PC-3 (cell line): ENCODE measurements around the gene MBNL3. TPM values are rescaled to one million over a fixed set of nuclear protein-coding genes. Genes with fewer than 3 reads are reported as not detected.

Experiments used
- ATAC-seq: fragments of 200-7000 bp; cut with Tn5 transposase; 2 replicates; pipeline ENCODE4 v1.9.1; 2020; ENCODE audit warnings: mild to moderate bottlenecking, moderate library complexity
- BruUV-seq: library from RNA; stranded (reverse); fragments of 400-500 nt; replicated peaks from 2 replicates; lab custom pipeline; 2021; lab: Mats Ljungman, UMichigan
- CTCF ChIA-PET: fragments of 300-600 bp; sonication (Branson Sonifier 250); formaldehyde crosslinking; loops from one replicate; lab custom pipeline; 2022; ENCODE audit warnings: antibody characterized with exemption; lab: Charles Lee
- POLR2A ChIA-PET: fragments of 300-600 bp; sonication (Branson Sonifier 250); formaldehyde crosslinking; loops from one replicate; lab custom pipeline; 2022; ENCODE audit warnings: antibody characterized with exemption; ENCODE audit not compliant: unreplicated experiment; lab: Charles Lee
- DNase-seq: peaks from one replicate; pipeline ENCODE4 v3.0.0-alpha.2; 2015
- H2AFZ ChIP-seq: fragments of 300-600 bp; sonication (generic); 2 replicates; pipeline ENCODE4 v1.6.0; 2016; ENCODE audit warnings: antibody characterized with exemption, low read length
- H3F3A ChIP-seq: fragments of 300-600 bp; sonication (generic); one replicate; pipeline ENCODE4 v1.6.0; 2017; ENCODE audit warnings: antibody characterized with exemption, low read length, control low read depth, mild to moderate bottlenecking; ENCODE audit not compliant: unreplicated experiment
- H3K27ac ChIP-seq: fragments of 300-600 bp; sonication (generic); 2 replicates; pipeline ENCODE4 v1.5.1; 2016; ENCODE audit warnings: mild to moderate bottlenecking, low read length
- H3K27me3 ChIP-seq: fragments of 300-600 bp; sonication (generic); 2 replicates; pipeline ENCODE4 v1.6.1; 2016; ENCODE audit warnings: low read length, mixed read lengths
- H3K36me3 ChIP-seq: fragments of 300-600 bp; sonication (generic); 2 replicates; pipeline ENCODE4 v1.6.1; 2016; ENCODE audit warnings: low read depth, mixed run types, low read length, mixed read lengths
- H3K4me1 ChIP-seq: fragments of 300-600 bp; sonication (generic); 2 replicates; pipeline ENCODE4 v1.5.1; 2016; ENCODE audit warnings: low read length; ENCODE audit not compliant: insufficient read depth
- H3K4me2 ChIP-seq: fragments of 300-600 bp; sonication (generic); 2 replicates; pipeline ENCODE4 v1.6.0; 2016; ENCODE audit warnings: low read length
- H3K4me3 ChIP-seq: fragments of 300-600 bp; sonication (generic); 2 replicates; pipeline ENCODE4 v1.5.1; 2016; ENCODE audit warnings: mild to moderate bottlenecking, low read length, mixed read lengths
- H3K79me2 ChIP-seq: fragments of 300-600 bp; sonication (generic); 2 replicates; pipeline ENCODE4 v1.6.1; 2017; ENCODE audit warnings: low read length, mixed read lengths
- H3K9ac ChIP-seq: fragments of 300-600 bp; sonication (generic); 2 replicates; pipeline ENCODE4 v1.6.0; 2016; ENCODE audit warnings: mild to moderate bottlenecking, low read length
- H3K9me2 ChIP-seq: fragments of 300-600 bp; sonication (generic); replicated peaks from 2 replicates; pipeline ENCODE4 v1.6.1; 2016; ENCODE audit warnings: mixed run types, low read length, mixed read lengths
- H3K9me3 ChIP-seq: fragments of 300-600 bp; sonication (generic); 2 replicates; pipeline ENCODE4 v1.6.1; 2016; ENCODE audit warnings: low read length, mixed read lengths
- H4K20me1 ChIP-seq: fragments of 300-600 bp; sonication (generic); 2 replicates; pipeline ENCODE4 v1.6.1; 2016; ENCODE audit warnings: low read length, mixed read lengths
- EZH2 ChIP-seq: fragments of 300-600 bp; sonication (generic); IDR thresholded peaks from one replicate; pipeline ENCODE4 v1.6.1; 2017; ENCODE audit warnings: antibody characterized with exemption, mild to moderate bottlenecking, low read length; ENCODE audit not compliant: unreplicated experiment
- EZH2phosphoT487 ChIP-seq: fragments of 300-600 bp; sonication (generic); IDR thresholded peaks from 2 replicates; pipeline ENCODE4 v1.6.1; 2018; ENCODE audit warnings: mild to moderate bottlenecking, antibody characterized with exemption, low read length, borderline replicate concordance
- intact Hi-C: fragments of 100-400 bp; cut with micrococcal nuclease; formaldehyde crosslinking; loops from 2 replicates; pipeline ENCODE4 v1.9.0; 2023
- total RNA-seq: library from RNA; depleted of rRNA; stranded (reverse); fragments of >200 nt; gene quantifications from 2 replicates; pipeline ENCODE4 v1.2.3, GENCODE V29; 2014
- TF ChIP-seq, protein P1 (sequence below): fragments of 300-600 bp; sonication (generic); conservative IDR thresholded peaks from 2 replicates; pipeline ENCODE4 v1.5.1; 2017; ENCODE audit warnings: antibody characterized with exemption, low read depth, mild to moderate bottlenecking, low read length

Gene MBNL3
- total RNA-seq, 1 experiment from 2014 or later: 4.4 TPM

GRCh38 chrX:132415012-132415411 lies 73.8 kb downstream of the MBNL3 start:
- H3K4me2 ChIP-seq: no peak overlapping the region
- H4K20me1 ChIP-seq: no peaks in the 10 kb centered on the region
- TF ChIP-seq EZH2: no peak
- TF ChIP-seq, protein P1, sequence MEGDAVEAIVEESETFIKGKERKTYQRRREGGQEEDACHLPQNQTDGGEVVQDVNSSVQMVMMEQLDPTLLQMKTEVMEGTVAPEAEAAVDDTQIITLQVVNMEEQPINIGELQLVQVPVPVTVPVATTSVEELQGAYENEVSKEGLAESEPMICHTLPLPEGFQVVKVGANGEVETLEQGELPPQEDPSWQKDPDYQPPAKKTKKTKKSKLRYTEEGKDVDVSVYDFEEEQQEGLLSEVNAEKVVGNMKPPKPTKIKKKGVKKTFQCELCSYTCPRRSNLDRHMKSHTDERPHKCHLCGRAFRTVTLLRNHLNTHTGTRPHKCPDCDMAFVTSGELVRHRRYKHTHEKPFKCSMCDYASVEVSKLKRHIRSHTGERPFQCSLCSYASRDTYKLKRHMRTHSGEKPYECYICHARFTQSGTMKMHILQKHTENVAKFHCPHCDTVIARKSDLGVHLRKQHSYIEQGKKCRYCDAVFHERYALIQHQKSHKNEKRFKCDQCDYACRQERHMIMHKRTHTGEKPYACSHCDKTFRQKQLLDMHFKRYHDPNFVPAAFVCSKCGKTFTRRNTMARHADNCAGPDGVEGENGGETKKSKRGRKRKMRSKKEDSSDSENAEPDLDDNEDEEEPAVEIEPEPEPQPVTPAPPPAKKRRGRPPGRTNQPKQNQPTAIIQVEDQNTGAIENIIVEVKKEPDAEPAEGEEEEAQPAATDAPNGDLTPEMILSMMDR: no peak
- TF ChIP-seq EZH2phosphoT487: no peak
- H3K79me2 ChIP-seq: no peaks in the 10 kb centered on the region
- intact Hi-C loops: no loop called here
- no peak overlapping the region for H3K4me3 ChIP-seq
- DNase-seq (no peak), ATAC-seq (no peak)
- no peaks in the 10 kb centered on the region for H3F3A ChIP-seq
- H3K4me1 ChIP-seq: no peaks in the 10 kb centered on the region
- BruUV-seq: no TSS peak
- H2AFZ ChIP-seq: no peak overlapping the region
- H3K27ac ChIP-seq: no peak overlapping the region
- H3K9ac ChIP-seq: no peak overlapping the region
- H3K9me3 ChIP-seq: no peaks in the 10 kb centered on the region
- H3K27me3 ChIP-seq: no peaks in the 10 kb centered on the region
- CTCF ChIA-PET: no interaction called here
- H3K9me2 ChIP-seq: no peaks in the 10 kb centered on the region
- H3K36me3 ChIP-seq: no peaks in the 10 kb centered on the region
- POLR2A ChIA-PET: no interaction called here

DNA sequence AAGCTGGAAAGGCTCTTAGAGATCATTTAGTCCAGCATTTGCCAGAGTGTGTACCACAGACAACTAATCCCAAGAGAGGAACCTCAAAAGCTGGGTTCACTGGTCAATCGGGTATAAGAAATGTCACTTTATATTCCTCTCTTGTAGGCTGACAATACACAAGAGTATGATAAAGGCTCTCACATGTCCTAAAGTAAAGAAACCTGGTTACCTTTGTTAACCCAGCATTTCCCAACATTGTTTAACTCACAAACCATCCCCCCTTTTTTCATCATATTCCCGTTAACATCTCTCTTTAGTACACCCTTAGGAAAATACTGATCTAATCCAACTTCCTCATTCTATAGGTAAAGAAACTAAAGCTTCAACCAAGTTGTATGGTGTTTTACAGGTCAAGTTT lies 74.4 kb downstream of the MBNL3 start:
- intact Hi-C loops: no loop called here
- Histone ChIP-seq H3F3A (no peaks in the 10 kb centered on the region), H3K27ac (no peak overlapping the region), H3K4me2 (no peak overlapping the region), H3K9me3 (no peaks in the 10 kb centered on the region), H3K9ac (no peak overlapping the region), H3K4me1 (no peaks in the 10 kb centered on the region), H3K36me3 (no peaks in the 10 kb centered on the region), H3K4me3 (no peak overlapping the region), H3K9me2 (no peaks in the 10 kb centered on the region), H4K20me1 (no peaks in the 10 kb centered on the region), H2AFZ (no peak overlapping the region), H3K79me2 (no peaks in the 10 kb centered on the region), H3K27me3 (no peaks in the 10 kb centered on the region)
- DNase-seq: no peak
- no TSS peak for BruUV-seq
- no peak for ATAC-seq
- CTCF ChIA-PET: no interaction called here
- POLR2A ChIA-PET: no interaction called here
- TF ChIP-seq, protein P1: no peak
- no peak for TF ChIP-seq EZH2phosphoT487

DNA sequence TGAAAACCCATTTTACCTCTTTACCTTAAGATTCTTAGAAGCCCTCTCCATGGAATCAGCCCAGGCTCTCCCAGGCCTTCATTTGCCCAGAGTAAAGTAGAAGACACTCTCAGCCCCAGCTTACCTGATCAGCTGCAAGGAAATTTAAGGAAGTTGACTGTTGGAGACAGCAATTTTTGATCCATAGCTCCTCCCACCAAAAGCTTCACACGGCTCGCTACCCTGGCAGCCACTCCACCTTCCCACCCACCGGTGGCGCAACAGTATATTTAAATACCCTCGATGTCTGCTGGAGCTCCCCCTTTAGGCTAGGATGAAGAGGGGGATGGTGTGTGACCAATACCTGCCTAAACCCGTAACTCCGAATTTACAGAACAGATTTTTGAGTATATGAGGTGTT lies 75.4 kb downstream of the MBNL3 start:
- Histone ChIP-seq H3K4me3 (no peak overlapping the region), H3K9me3 (no peaks in the 10 kb centered on the region), H3K4me2 (no peak overlapping the region), H4K20me1 (no peaks in the 10 kb centered on the region), H3F3A (no peaks in the 10 kb centered on the region), H3K9me2 (no peaks in the 10 kb centered on the region), H2AFZ (no peak overlapping the region), H3K27ac (no peak overlapping the region), H3K79me2 (no peaks in the 10 kb centered on the region), H3K27me3 (no peaks in the 10 kb centered on the region), H3K36me3 (no peaks in the 10 kb centered on the region), H3K9ac (no peak overlapping the region), H3K4me1 (no peaks in the 10 kb centered on the region)
- ChIA-PET CTCF (no interaction called here), POLR2A (no interaction called here)
- intact Hi-C loops: no loop called here
- no peak for ATAC-seq
- no peak for DNase-seq
- BruUV-seq: no TSS peak
- TF ChIP-seq EZH2phosphoT487 (no peak), EZH2 (no peak)
- TF ChIP-seq, protein P1: no peak
